Stomach smooth muscle (tissue), 2 donors: Measurements from ENCODE around the gene CCDC171.

Source experiments
- H3K27ac ChIP-seq: one replicate; pipeline ENCODE4 v1.7.0; 2013; ENCODE audit warnings: mild to moderate bottlenecking, low read length, inconsistent platforms
- H3K27me3 ChIP-seq, 2 donors: one replicate each; pipeline ENCODE4 v1.7.0; 2013; ENCODE audit warnings: low read length in 2 of 2; ENCODE audit not compliant: insufficient read depth in 2 of 2, control insufficient read depth in 1 of 2
- H3K36me3 ChIP-seq, 2 donors: one replicate each; pipeline ENCODE4 v1.7.0; 2013; ENCODE audit warnings: low read length in 2 of 2; ENCODE audit not compliant: control insufficient read depth in 2 of 2, insufficient read depth in 2 of 2
- H3K4me1 ChIP-seq: one replicate; pipeline ENCODE4 v1.7.0; 2013; ENCODE audit warnings: low read length; ENCODE audit not compliant: control insufficient read depth, insufficient read depth
- H3K4me3 ChIP-seq, 2 donors: one replicate each; pipeline ENCODE4 v1.7.0; 2013; ENCODE audit warnings: low read length in 2 of 2
- H3K9ac ChIP-seq, 2 donors: one replicate each; pipeline ENCODE4 v1.7.0; 2013; ENCODE audit warnings: low read length in 2 of 2, mild to moderate bottlenecking in 1 of 2
- H3K9me3 ChIP-seq, 2 donors: one replicate each; pipeline ENCODE4 v1.7.0; 2013; ENCODE audit warnings: low read length in 2 of 2; ENCODE audit not compliant: control insufficient read depth in 2 of 2
- donor health status: healthy.
- donor health status: Pancreatic carcinoma.

The CCDC171 gene

GRCh38 chr9:16023446-16023845 is 470.6 kb downstream of the CCDC171 start:
- Histone ChIP-seq H3K36me3 (no peaks in the 10 kb centered on the region), H3K4me3 (no peak overlapping the region)

More at GRCh38 chr9:16023446-16023845, 470.6 kb downstream of the CCDC171 start:
- Histone ChIP-seq H3K9me3 (peaks cover 3% of the 10 kb centered on the region in 2 donors), H3K27ac (no peak overlapping the region), H3K4me1 (peaks cover 3% of the 10 kb centered on the region), H3K9ac (no peak overlapping the region), H3K27me3 (no peaks in the 10 kb centered on the region)
